Measurements from ENCODE around the gene TMEM164. TPM values are rescaled to one million over a fixed set of nuclear protein-coding genes. Genes with fewer than 3 reads are reported as not detected.

Gene TMEM164
- total RNA-seq, 1 experiment from 2014 or later: 32.6 TPM

GRCh38 chrX:110180176-110180927 is 177.4 kb downstream of the TMEM164 start:
- DNase-seq: peak; percentile 16
- TF ChIP-seq, protein P1, sequence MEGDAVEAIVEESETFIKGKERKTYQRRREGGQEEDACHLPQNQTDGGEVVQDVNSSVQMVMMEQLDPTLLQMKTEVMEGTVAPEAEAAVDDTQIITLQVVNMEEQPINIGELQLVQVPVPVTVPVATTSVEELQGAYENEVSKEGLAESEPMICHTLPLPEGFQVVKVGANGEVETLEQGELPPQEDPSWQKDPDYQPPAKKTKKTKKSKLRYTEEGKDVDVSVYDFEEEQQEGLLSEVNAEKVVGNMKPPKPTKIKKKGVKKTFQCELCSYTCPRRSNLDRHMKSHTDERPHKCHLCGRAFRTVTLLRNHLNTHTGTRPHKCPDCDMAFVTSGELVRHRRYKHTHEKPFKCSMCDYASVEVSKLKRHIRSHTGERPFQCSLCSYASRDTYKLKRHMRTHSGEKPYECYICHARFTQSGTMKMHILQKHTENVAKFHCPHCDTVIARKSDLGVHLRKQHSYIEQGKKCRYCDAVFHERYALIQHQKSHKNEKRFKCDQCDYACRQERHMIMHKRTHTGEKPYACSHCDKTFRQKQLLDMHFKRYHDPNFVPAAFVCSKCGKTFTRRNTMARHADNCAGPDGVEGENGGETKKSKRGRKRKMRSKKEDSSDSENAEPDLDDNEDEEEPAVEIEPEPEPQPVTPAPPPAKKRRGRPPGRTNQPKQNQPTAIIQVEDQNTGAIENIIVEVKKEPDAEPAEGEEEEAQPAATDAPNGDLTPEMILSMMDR (IDR thresholded peaks at IDR 0.05; ENCODE audit: unreplicated experiment): no peak
- no TSS peak for BruUV-seq (replicated peaks)
- Mint-ChIP-seq H3K27me3 (ENCODE audit: unreplicated experiment) (no peaks in the 10 kb centered on the region), H3K4me1 (ENCODE audit: low read depth, unreplicated experiment) (peaks cover 37% of the 10 kb centered on the region), H3K9me3 (ENCODE audit: low read depth, unreplicated experiment) (no peaks in the 10 kb centered on the region), H3K36me3 (ENCODE audit: insufficient read depth, unreplicated experiment) (peaks cover 5% of the 10 kb centered on the region), H3K27ac (ENCODE audit: unreplicated experiment) (peak overlapping the region; percentile 36), H3K4me3 (ENCODE audit: low read depth, unreplicated experiment) (no peak overlapping the region)
- intact Hi-C loops (cut with micrococcal nuclease; ENCODE audit: unreplicated experiment): no loop called here
- CTCF ChIA-PET: interaction anchor here (0.6 to 0.8 kb wide), 2 partner anchors 10 to 20 kb away, joined by 3 to 4 read pairs; no protein-coding TSS in a partner anchor

DNA sequence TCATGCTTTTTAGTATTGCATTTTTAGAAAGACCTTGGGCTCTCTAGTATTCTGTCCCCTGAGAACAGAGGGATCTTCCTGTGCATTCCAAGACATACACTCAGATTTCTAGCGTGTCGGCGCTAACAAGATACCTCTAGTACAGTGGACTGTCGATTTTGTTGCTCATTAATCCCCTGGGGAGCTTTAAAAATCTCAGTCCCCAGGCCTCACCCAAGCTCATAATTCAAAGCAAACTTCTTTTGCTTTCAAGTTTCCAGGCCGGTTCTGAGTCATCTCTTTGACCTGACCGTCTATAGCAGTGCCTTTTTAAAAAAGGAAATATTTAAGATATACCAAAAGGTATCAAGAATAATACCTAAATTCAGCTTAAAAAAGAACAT is 178.0 kb downstream of the TMEM164 start:
- H3K4me3 Mint-ChIP-seq (ENCODE audit: low read depth, unreplicated experiment): no peak overlapping the region
- no peak for DNase-seq
- peak overlapping the region; percentile 36 for H3K27ac Mint-ChIP-seq (ENCODE audit: unreplicated experiment)
- peaks cover 9% of the 10 kb centered on the region for H3K36me3 Mint-ChIP-seq (ENCODE audit: insufficient read depth, unreplicated experiment)
- intact Hi-C loops (cut with micrococcal nuclease; ENCODE audit: unreplicated experiment): no loop called here
- TF ChIP-seq, protein P1 (IDR thresholded peaks at IDR 0.05; ENCODE audit: unreplicated experiment): no peak
- no peaks in the 10 kb centered on the region for H3K9me3 Mint-ChIP-seq (ENCODE audit: low read depth, unreplicated experiment)
- no peaks in the 10 kb centered on the region for H3K27me3 Mint-ChIP-seq (ENCODE audit: unreplicated experiment)
- CTCF ChIA-PET: interaction anchor here (0.6 kb wide), 1 partner anchor 11 kb away, joined by 4 read pairs; no protein-coding TSS in a partner anchor
- H3K4me1 Mint-ChIP-seq (ENCODE audit: low read depth, unreplicated experiment): peaks cover 37% of the 10 kb centered on the region
- no TSS peak for BruUV-seq (replicated peaks)

DNA sequence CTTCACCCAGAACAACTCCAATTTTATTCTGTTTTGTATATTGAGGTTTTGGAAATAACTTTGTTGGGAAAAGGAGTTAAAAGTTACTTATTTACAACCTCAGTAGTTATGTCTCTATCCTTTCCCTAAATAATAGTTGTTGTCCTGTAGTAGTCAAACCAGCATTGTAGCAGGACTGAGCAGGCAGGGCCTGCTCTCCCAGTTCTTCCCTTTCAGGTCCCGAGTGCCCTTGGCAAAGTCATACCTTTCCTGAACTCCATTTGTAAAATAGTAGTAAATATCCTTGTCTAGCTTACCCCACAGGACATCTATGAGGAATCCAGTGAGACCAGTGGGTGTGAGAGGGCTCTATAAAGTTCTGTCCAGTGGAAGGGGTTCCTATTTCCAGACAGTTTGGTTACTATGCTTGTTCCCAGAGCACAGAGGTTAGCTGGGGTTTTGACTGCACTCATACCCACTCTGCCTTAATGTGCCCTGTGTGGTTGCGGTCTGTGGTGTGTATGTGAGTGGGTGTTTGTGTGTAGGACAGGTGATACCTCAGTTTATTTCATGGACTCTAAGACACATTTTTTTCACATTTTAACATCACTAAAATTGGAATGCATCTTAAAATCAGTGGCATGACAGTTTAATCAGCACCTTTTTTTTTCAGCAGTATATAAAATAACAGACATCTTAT is 178.7 kb downstream of the TMEM164 start:
- no peak overlapping the region for H3K27ac Mint-ChIP-seq (ENCODE audit: unreplicated experiment)
- intact Hi-C loops (cut with micrococcal nuclease; ENCODE audit: unreplicated experiment): no loop called here

DNA sequence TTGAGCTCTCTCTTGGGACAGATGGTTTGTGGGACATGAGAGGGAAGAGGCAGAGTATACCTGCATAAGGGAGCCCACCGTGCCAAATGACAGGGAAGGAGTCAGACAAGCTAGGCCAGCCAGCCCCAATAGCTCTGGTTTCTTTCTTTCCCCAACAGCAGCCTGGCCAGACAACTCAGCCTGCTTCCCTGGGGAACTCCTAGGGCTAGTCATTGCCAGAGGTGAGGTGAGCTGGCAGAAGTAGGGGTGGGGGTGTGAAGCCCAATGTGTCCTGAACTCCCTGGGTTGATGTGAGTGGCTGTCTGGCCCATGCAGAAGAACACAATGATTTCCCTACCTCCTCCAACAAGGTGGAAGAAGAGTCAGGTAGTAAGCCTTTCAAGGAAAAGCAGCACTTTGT is 179.4 kb downstream of the TMEM164 start:
- Mint-ChIP-seq H3K36me3 (ENCODE audit: insufficient read depth, unreplicated experiment) (peaks cover 9% of the 10 kb centered on the region), H3K27me3 (ENCODE audit: unreplicated experiment) (no peaks in the 10 kb centered on the region), H3K27ac (ENCODE audit: unreplicated experiment) (no peak overlapping the region), H3K4me3 (ENCODE audit: low read depth, unreplicated experiment) (no peak overlapping the region), H3K9me3 (ENCODE audit: low read depth, unreplicated experiment) (no peaks in the 10 kb centered on the region), H3K4me1 (ENCODE audit: low read depth, unreplicated experiment) (peaks cover 37% of the 10 kb centered on the region)
- BruUV-seq (replicated peaks): no TSS peak
- TF ChIP-seq, protein P1 (IDR thresholded peaks at IDR 0.05; ENCODE audit: unreplicated experiment): no peak
- intact Hi-C loops (cut with micrococcal nuclease; ENCODE audit: unreplicated experiment): no loop called here
- CTCF ChIA-PET: interaction anchor here (1.2 kb wide), 1 partner anchor 33 kb away, joined by 3 read pairs; no protein-coding TSS in a partner anchor
- no peak for DNase-seq

More for the DNA sequence above, 178.7 kb downstream of the TMEM164 start:
- Mint-ChIP-seq H3K36me3 (ENCODE audit: insufficient read depth, unreplicated experiment) (peaks cover 9% of the 10 kb centered on the region), H3K4me3 (ENCODE audit: low read depth, unreplicated experiment) (no peak overlapping the region), H3K27me3 (ENCODE audit: unreplicated experiment) (no peaks in the 10 kb centered on the region), H3K9me3 (ENCODE audit: low read depth, unreplicated experiment) (no peaks in the 10 kb centered on the region), H3K4me1 (ENCODE audit: low read depth, unreplicated experiment) (peaks cover 37% of the 10 kb centered on the region)
- CTCF ChIA-PET: interaction anchor here (1.2 kb wide), 1 partner anchor 34 kb away, joined by 3 read pairs; no protein-coding TSS in a partner anchor
- no TSS peak for BruUV-seq (replicated peaks)
- TF ChIP-seq, protein P1 (IDR thresholded peaks at IDR 0.05; ENCODE audit: unreplicated experiment): no peak
- no peak for DNase-seq
